ENCODE data around the gene SPTY2D1.

DNA sequence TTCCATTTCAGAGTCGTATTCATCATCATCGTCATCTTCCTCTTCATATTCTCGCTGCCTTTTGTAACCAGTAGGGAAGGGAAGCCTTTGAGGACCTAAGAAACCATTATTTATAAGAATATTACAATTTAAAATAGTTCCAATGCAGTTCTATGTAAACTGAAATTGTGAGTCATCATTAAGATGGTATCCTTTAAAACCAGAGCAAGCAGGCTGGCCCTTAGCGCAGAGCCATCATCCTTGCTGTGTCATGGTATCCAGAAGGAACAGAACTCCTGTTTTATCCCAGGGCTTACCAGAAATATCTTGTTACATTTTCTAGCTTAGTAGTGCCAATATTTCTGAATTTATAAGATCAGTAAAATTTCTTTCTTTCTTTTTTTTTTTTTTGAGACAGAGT, 21.7 kb downstream of the SPTY2D1 start:
- TF ChIP-seq, protein P1, sequence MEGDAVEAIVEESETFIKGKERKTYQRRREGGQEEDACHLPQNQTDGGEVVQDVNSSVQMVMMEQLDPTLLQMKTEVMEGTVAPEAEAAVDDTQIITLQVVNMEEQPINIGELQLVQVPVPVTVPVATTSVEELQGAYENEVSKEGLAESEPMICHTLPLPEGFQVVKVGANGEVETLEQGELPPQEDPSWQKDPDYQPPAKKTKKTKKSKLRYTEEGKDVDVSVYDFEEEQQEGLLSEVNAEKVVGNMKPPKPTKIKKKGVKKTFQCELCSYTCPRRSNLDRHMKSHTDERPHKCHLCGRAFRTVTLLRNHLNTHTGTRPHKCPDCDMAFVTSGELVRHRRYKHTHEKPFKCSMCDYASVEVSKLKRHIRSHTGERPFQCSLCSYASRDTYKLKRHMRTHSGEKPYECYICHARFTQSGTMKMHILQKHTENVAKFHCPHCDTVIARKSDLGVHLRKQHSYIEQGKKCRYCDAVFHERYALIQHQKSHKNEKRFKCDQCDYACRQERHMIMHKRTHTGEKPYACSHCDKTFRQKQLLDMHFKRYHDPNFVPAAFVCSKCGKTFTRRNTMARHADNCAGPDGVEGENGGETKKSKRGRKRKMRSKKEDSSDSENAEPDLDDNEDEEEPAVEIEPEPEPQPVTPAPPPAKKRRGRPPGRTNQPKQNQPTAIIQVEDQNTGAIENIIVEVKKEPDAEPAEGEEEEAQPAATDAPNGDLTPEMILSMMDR (IDR thresholded peaks at IDR 0.05; ENCODE audit: low read depth, low read length, poor library complexity, severe bottlenecking): no peak
- TF ChIP-seq EZH2phosphoT487 (IDR thresholded peaks at IDR 0.05; ENCODE audit: borderline replicate concordance, low read length): no peak

All from DOHH2 (cell line).